A673 (cell line): ENCODE data around the gene GCSH. TPM values are rescaled to one million over a fixed set of nuclear protein-coding genes. Genes with fewer than 3 reads are reported as not detected.

Experiments used
- BruUV-seq: library from RNA; stranded (reverse); fragments of 400-500 nt; replicated peaks from 2 replicates; lab custom pipeline; 2021; lab: Mats Ljungman, UMichigan
- CTCF ChIA-PET: fragments of 300-600 bp; sonication (Branson Sonifier 250); formaldehyde crosslinking; loops from one replicate; lab custom pipeline; 2022; ENCODE audit warnings: antibody characterized with exemption; lab: Charles Lee
- POLR2A ChIA-PET: fragments of 300-600 bp; sonication (Branson Sonifier 250); formaldehyde crosslinking; loops from one replicate; lab custom pipeline; 2022; ENCODE audit warnings: antibody characterized with exemption; ENCODE audit not compliant: low non-redundant PET; lab: Charles Lee
- DNase-seq: peaks from one replicate; pipeline ENCODE4 v3.0.0-alpha.2; 2015; ENCODE audit warnings: low spot score
- H3K27ac ChIP-seq: fragments of 200-600 bp; sonication (generic); 2 replicates; pipeline ENCODE4 v1.5.1; 2016; ENCODE audit warnings: mixed run types, low read depth, mild to moderate bottlenecking, mixed read lengths, antibody characterized with exemption, low read length; ENCODE audit not compliant: poor library complexity, severe bottlenecking
- H3K27me3 ChIP-seq: fragments of 200-600 bp; sonication (generic); replicated peaks from 2 replicates; pipeline ENCODE4 v1.6.1; 2017; ENCODE audit warnings: mixed run types, low read depth, mild to moderate bottlenecking, mixed read lengths, antibody characterized with exemption, low read length; ENCODE audit not compliant: insufficient read depth, poor library complexity
- H3K36me3 ChIP-seq: fragments of 200-600 bp; sonication (generic); 2 replicates; pipeline ENCODE4 v1.6.1; 2016; ENCODE audit warnings: mixed run types, mild to moderate bottlenecking, mixed read lengths, antibody characterized with exemption, low read length; ENCODE audit not compliant: insufficient read depth, poor library complexity, severe bottlenecking
- H3K4me1 ChIP-seq: fragments of 200-600 bp; sonication (generic); 2 replicates; pipeline ENCODE4 v1.6.1; 2017; ENCODE audit warnings: mixed run types, mild to moderate bottlenecking, mixed read lengths, antibody characterized with exemption, low read length; ENCODE audit not compliant: insufficient read depth, poor library complexity, severe bottlenecking
- H3K4me3 ChIP-seq: fragments of 200-600 bp; sonication (generic); 2 replicates; pipeline ENCODE4 v1.5.1; 2016; ENCODE audit warnings: low read depth, mixed run types, mild to moderate bottlenecking, mixed read lengths, low read length; ENCODE audit not compliant: poor library complexity, severe bottlenecking
- H3K9me3 ChIP-seq: fragments of 200-600 bp; sonication (generic); 2 replicates; pipeline ENCODE4 v1.6.1; 2016; ENCODE audit warnings: mixed run types, low read depth, mild to moderate bottlenecking, mixed read lengths, antibody characterized with exemption, low read length; ENCODE audit not compliant: poor library complexity, severe bottlenecking
- CTCF ChIP-seq: fragments of 300-800, 200-600 bp; sonication (generic); conservative IDR thresholded peaks from 2 replicates; pipeline ENCODE4 v1.5.1; 2017; ENCODE audit warnings: low read depth, mild to moderate bottlenecking, antibody characterized with exemption, low read length, moderate library complexity, mixed read lengths
- EZH2 ChIP-seq: fragments of 200-600 bp; sonication (generic); IDR thresholded peaks from 2 replicates; pipeline ENCODE4 v1.6.1; 2017; ENCODE audit warnings: borderline replicate concordance, low read depth, mild to moderate bottlenecking, mixed read lengths, antibody characterized with exemption, low read length; ENCODE audit not compliant: poor library complexity, severe bottlenecking
- intact Hi-C: fragments of 100-400 bp; cut with micrococcal nuclease; formaldehyde crosslinking; loops from one replicate; pipeline ENCODE4 v1.10.0; 2022; ENCODE audit not compliant: unreplicated experiment
- total RNA-seq: library from RNA; stranded (reverse); gene quantifications from 2 replicates; pipeline ENCODE4 v1.2.3, GENCODE V29; 2021

GCSH gene
- total RNA-seq, 1 experiment from 2014 or later, result 65.8 TPM

GRCh38 chr16:81088836-81089235 is 7.4 kb downstream of the GCSH start:
- TF ChIP-seq CTCF (no peak), EZH2 (no peak)
- CTCF ChIA-PET, result no interaction called here
- no peak for DNase-seq

GRCh38 chr16:81081014-81081413 is 15.2 kb downstream of the GCSH start:
- Histone ChIP-seq H3K4me1 (no peaks in the 10 kb centered on the region), H3K27ac (no peak overlapping the region), H3K27me3 (no peaks in the 10 kb centered on the region), H3K36me3 (peaks cover 8% of the 10 kb centered on the region), H3K4me3 (no peak overlapping the region), H3K9me3 (no peaks in the 10 kb centered on the region)
- ChIA-PET POLR2A (no interaction called here), CTCF (no interaction called here)
- no peak for TF ChIP-seq EZH2
- no peak for TF ChIP-seq CTCF
- DNase-seq, result no peak
- BruUV-seq, result no TSS peak
- intact Hi-C loops, result no loop called here

More at GRCh38 chr16:81088836-81089235, 7.4 kb downstream of the GCSH start:
- no TSS peak for BruUV-seq
- no peak overlapping the region for H3K27ac ChIP-seq
- intact Hi-C loops, result no loop called here
- peaks cover 8% of the 10 kb centered on the region for H3K36me3 ChIP-seq
- no peaks in the 10 kb centered on the region for H3K27me3 ChIP-seq
- H3K9me3 ChIP-seq, result no peaks in the 10 kb centered on the region
- H3K4me1 ChIP-seq, result no peaks in the 10 kb centered on the region
- POLR2A ChIA-PET, result no interaction called here
- H3K4me3 ChIP-seq, result no peak overlapping the region

- no peak for TF ChIP-seq EZH2
- TF ChIP-seq CTCF, result no peak
- Histone ChIP-seq H3K27me3 (no peaks in the 10 kb centered on the region), H3K4me3 (no peak overlapping the region), H3K4me1 (no peaks in the 10 kb centered on the region), H3K27ac (no peak overlapping the region), H3K36me3 (peaks cover 7% of the 10 kb centered on the region), H3K9me3 (no peaks in the 10 kb centered on the region)
- no TSS peak for BruUV-seq
- CTCF ChIA-PET, result no interaction called here
- intact Hi-C loops, result no loop called here
- POLR2A ChIA-PET, result no interaction called here
- DNase-seq, result no peak
Measured at GRCh38 chr16:81080233-81080632, 16.0 kb downstream of the GCSH start.
